HG03460 (cell line): ENCODE measurements around the gene SEMA5B.

Experiments
- ATAC-seq: cut with Tn5 transposase; IDR thresholded peaks from one replicate; pipeline ENCODE4 v1.9.1; 2021; ENCODE audit not compliant: unreplicated experiment

The SEMA5B gene

GRCh38 chr3:123027292-123028232, at the start of gene SEMA5B:
TSS of gene SEMA5B (minus strand) at chr3:123027763. CDS start at chr3:122961263, 66,500 bp downstream.
- ATAC-seq = no peak

- ATAC-seq = no peak
These were observed 49.2 kb upstream of the SEMA5B start for GRCh38 chr3:123076496-123077418.

- no peak for ATAC-seq
These were observed 48.5 kb upstream of the SEMA5B start for GRCh38 chr3:123076112-123076495.

- no peak for ATAC-seq
These were observed 47.8 kb upstream of the SEMA5B start for GRCh38 chr3:123075359-123075758.

GRCh38 chr3:123072564-123072963, 45.0 kb upstream of the SEMA5B start:
- no peak for ATAC-seq

- ATAC-seq = no peak
These were observed 44.6 kb upstream of the SEMA5B start for GRCh38 chr3:123072152-123072551.

GRCh38 chr3:123071581-123071980, 44.0 kb upstream of the SEMA5B start:
- ATAC-seq = no peak

- ATAC-seq = no peak
These were observed 43.6 kb upstream of the SEMA5B start for GRCh38 chr3:123071146-123071545.

GRCh38 chr3:123070510-123070909, 42.9 kb upstream of the SEMA5B start:
- no peak for ATAC-seq

GRCh38 chr3:123068601-123069381, 41.2 kb upstream of the SEMA5B start:
- no peak for ATAC-seq

GRCh38 chr3:123067689-123068600, 40.4 kb upstream of the SEMA5B start:
- ATAC-seq = no peak

- ATAC-seq = peak; percentile 83
These were observed 39.5 kb upstream of the SEMA5B start, which contains the start of gene PDIA5 for GRCh38 chr3:123066896-123067688. TSS of gene PDIA5 (plus strand) at chr3:123067025. CDS start at chr3:123067165, 140 bp downstream.

- no peak for ATAC-seq
These were observed 39.0 kb upstream of the SEMA5B start for GRCh38 chr3:123066599-123066895.

- no peak for ATAC-seq
These were observed 37.4 kb upstream of the SEMA5B start for GRCh38 chr3:123064914-123065313.

- ATAC-seq = no peak
These were observed 36.9 kb upstream of the SEMA5B start for GRCh38 chr3:123064506-123064905.

- ATAC-seq = no peak
These were observed 35.5 kb upstream of the SEMA5B start for GRCh38 chr3:123063034-123063433.

- ATAC-seq = no peak
These were observed 34.3 kb upstream of the SEMA5B start for GRCh38 chr3:123061856-123062255.

GRCh38 chr3:123060054-123060453, 32.5 kb upstream of the SEMA5B start:
- ATAC-seq = no peak

GRCh38 chr3:123058505-123058904, 30.9 kb upstream of the SEMA5B start:
- no peak for ATAC-seq
